NCI-H524 treated with DMSO at 0.1 percent for 48 hours (cell line): Measurements from ENCODE around the gene PGGT1B.

Source experiments
- DNase-seq: peaks from one replicate; lab custom pipeline; 2025; lab: John Stamatoyannopoulos, UW

The PGGT1B gene

GRCh38 chr5:115181757-115182156 lies 80.9 kb downstream of the PGGT1B start:
- DNase-seq, result no peak

- no peak for DNase-seq
Observed at GRCh38 chr5:115180165-115180709, 82.4 kb downstream of the PGGT1B start.

- DNase-seq, result no peak
Observed at GRCh38 chr5:115179394-115180164, 83.1 kb downstream of the PGGT1B start.

GRCh38 chr5:115179030-115179393 lies 83.7 kb downstream of the PGGT1B start:
- no peak for DNase-seq

- no peak for DNase-seq
Observed at GRCh38 chr5:115170929-115171510, 91.7 kb downstream of the PGGT1B start.

GRCh38 chr5:115170134-115170928 lies 92.3 kb downstream of the PGGT1B start:
- no peak for DNase-seq

GRCh38 chr5:115169487-115170133 lies 93.1 kb downstream of the PGGT1B start, which contains the start of gene TRIM36:
Gene TRIM36 (minus strand): TSS chr5:115169908. CDS start chr5:115169634, 274 bp downstream.
- DNase-seq, result peak; percentile 59

- no peak for DNase-seq
Observed at GRCh38 chr5:115168829-115169486, 93.7 kb downstream of the PGGT1B start.

- no peak for DNase-seq
Observed at GRCh38 chr5:115166744-115167393, 95.8 kb downstream of the PGGT1B start.

- DNase-seq, result no peak
Observed at GRCh38 chr5:115165790-115166189, 96.9 kb downstream of the PGGT1B start.

GRCh38 chr5:115160975-115161475 lies 101.7 kb downstream of the PGGT1B start:
- DNase-seq, result no peak
